K562 (cell line): ENCODE data around the gene ECI2. TPM values are rescaled to one million over a fixed set of nuclear protein-coding genes. Genes with fewer than 3 reads are reported as not detected.

Experiments used
- SETDB1 ChIP-seq: IDR thresholded peaks from one replicate; pipeline ENCODE4 v1.6.1; 2012; ENCODE audit warnings: low read length, control low read depth, inconsistent platforms
- TRIM24 ChIP-seq, 2 experiments: fragments of 450-650 bp; IDR thresholded peaks; 2 replicates each; pipeline ENCODE4 v1.6.1; 2016
- ZC3H4 ChIP-seq: sonication (generic); formaldehyde crosslinking; IDR thresholded peaks from 2 replicates; pipeline ENCODE4 v1.9.0; 2021; ENCODE audit warnings: missing genetic modification reagents, borderline replicate concordance
- ZNF277 ChIP-seq: fragments of 250-450 bp; sonication (Bioruptor Pico); IDR thresholded peaks from 2 replicates; pipeline ENCODE4 v1.8.0; 2022; ENCODE audit warnings: inconsistent platforms, mild to moderate bottlenecking, moderate library complexity, borderline replicate concordance
- polyA plus RNA-seq, 8 experiments: library from polyadenylated mRNA; depleted of rRNA in 4 of 8; stranded (reverse) in 5 of 8; unstranded in 3 of 8; fragments of >200 nt; fragmentation: Nextera tagmentation in 2 of 8; fragmentation: Illumina TruSeq in 1 of 8; extraction: Ambion mirVana in 2 of 8; extraction: Trizol in 1 of 8; gene quantifications; 2 replicates each; pipeline versions ENCODE4 v1.2.1 to v1.2.3, GENCODE V29; 2011 to 2014; ENCODE audit warnings: inconsistent platforms in 1 of 8, missing spikeins in 1 of 8
- total RNA-seq, 7 experiments: library from RNA; depleted of rRNA in 6 of 7; stranded (reverse); fragments of >200 nt in 6 of 7; fragmentation: Illumina TruSeq in 2 of 7; extraction: Trizol in 2 of 7; gene quantifications; 2 replicates each; pipeline versions ENCODE4 v1.2.1 to v1.2.3, GENCODE V29; 2011 to 2021; ENCODE audit warnings: low replicate concordance in 1 of 7
- TF ChIP-seq, protein P1 (sequence below), 2 experiments: fragments of 450-650 bp; formaldehyde crosslinking in 1 of 2; IDR thresholded peaks; 2 replicates each; pipeline versions ENCODE4 v1.4.0 to v1.6.1; 2014 to 2020; ENCODE audit warnings: mild to moderate bottlenecking in 2 of 2, borderline replicate concordance in 1 of 2, low read depth in 1 of 2

Gene ECI2
- total and polyA plus RNA-seq, 9 of the 15 experiments (the other 6 are each of a cell fraction or from before 2014, with no cell fraction given): 80.7 to 377 (median 142) TPM

DNA sequence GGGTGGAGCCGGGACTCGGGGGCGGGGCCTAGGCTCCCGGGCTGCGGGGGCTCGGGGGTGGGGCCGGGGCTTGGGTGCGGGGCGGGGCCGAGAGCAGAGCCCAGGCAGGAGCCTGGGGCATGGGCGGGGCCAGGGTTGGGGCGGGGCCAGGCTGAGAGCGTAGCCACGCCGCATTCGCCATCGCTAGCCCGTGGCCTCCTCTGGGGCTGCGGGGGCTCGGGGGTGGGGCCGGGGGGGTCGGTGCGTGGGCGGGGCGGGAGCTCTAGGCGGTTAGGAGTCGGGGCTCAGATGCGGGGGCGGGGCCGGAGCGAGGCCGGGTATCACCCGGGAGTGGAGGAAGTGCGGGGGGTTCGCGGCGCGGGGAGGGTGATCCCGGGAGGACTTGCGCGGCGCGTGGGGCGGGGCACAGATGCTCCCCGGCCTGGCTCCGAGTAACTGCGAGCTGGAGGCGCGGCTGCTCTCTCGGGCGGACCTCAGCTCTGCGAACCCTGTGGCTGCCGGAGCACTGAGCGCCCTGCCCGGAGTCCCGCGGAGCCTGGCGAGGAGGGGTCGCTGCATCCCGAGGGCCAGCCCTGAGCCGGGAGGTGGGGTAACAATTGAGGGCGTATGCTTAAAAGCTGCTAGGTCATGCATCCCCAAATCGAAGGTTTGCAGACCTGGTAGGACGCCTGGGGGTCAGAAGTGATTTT is 434 bp upstream of the ECI2 start (continued):
- TF ChIP-seq, protein P1, sequence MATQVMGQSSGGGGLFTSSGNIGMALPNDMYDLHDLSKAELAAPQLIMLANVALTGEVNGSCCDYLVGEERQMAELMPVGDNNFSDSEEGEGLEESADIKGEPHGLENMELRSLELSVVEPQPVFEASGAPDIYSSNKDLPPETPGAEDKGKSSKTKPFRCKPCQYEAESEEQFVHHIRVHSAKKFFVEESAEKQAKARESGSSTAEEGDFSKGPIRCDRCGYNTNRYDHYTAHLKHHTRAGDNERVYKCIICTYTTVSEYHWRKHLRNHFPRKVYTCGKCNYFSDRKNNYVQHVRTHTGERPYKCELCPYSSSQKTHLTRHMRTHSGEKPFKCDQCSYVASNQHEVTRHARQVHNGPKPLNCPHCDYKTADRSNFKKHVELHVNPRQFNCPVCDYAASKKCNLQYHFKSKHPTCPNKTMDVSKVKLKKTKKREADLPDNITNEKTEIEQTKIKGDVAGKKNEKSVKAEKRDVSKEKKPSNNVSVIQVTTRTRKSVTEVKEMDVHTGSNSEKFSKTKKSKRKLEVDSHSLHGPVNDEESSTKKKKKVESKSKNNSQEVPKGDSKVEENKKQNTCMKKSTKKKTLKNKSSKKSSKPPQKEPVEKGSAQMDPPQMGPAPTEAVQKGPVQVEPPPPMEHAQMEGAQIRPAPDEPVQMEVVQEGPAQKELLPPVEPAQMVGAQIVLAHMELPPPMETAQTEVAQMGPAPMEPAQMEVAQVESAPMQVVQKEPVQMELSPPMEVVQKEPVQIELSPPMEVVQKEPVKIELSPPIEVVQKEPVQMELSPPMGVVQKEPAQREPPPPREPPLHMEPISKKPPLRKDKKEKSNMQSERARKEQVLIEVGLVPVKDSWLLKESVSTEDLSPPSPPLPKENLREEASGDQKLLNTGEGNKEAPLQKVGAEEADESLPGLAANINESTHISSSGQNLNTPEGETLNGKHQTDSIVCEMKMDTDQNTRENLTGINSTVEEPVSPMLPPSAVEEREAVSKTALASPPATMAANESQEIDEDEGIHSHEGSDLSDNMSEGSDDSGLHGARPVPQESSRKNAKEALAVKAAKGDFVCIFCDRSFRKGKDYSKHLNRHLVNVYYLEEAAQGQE (IDR thresholded peaks at IDR 0.05; ENCODE audit: borderline replicate concordance): peak; percentile 15; the same call in 1 of the 2 replicates
- TF ChIP-seq, protein P1 (CRISPR knock-in tag; IDR thresholded peaks at IDR 0.05; ENCODE audit: low read depth): no peak; the same call in 1 of the 2 replicates
- no peak for TF ChIP-seq SETDB1
- TF ChIP-seq TRIM24 (IDR thresholded peaks at IDR 0.05): no peak
- TF ChIP-seq ZNF277 (CRISPR knock-in tag): no peak
- no peak for TF ChIP-seq ZC3H4
